AG09309 (cell line): ENCODE measurements around the gene ZDHHC13.

Experiments used
- DNase-seq: peaks from one replicate; pipeline ENCODE4 v3.0.0-alpha.2; 2010; ENCODE audit warnings: low read depth
- H3K4me3 ChIP-seq: 2 replicates; pipeline ENCODE4 v1.5.1; 2011; ENCODE audit warnings: mild to moderate bottlenecking, low read depth, low read length, moderate library complexity; ENCODE audit not compliant: control insufficient read depth
- CTCF ChIP-seq: IDR thresholded peaks from 2 replicates; pipeline ENCODE4 v1.5.1; 2011; ENCODE audit warnings: mild to moderate bottlenecking, low read depth, low read length, inconsistent platforms; ENCODE audit not compliant: insufficient read depth, control insufficient read depth; ENCODE audit errors: missing control alignments

The ZDHHC13 gene

DNA sequence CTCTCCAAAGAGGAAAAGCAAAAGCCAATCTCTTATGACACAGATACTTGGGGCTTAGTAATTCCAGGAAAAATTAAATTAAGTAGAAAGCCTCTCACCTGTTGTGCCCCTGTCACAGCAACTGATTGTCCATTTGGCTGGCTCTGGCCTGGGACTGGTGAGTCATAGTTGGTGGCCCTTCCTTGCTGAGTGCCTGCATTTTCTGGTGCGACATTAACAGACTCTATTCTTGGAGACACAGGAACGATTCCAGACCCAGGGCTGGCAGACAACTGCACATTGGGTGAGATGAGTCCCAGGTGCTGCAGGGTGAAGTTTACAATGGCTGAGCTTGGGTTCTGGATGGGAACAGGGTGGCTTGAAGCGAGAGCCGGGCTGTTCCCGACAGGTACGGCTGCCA is 108.2 kb downstream of the ZDHHC13 start:
- no peak overlapping the region for H3K4me3 ChIP-seq
- no peak for DNase-seq
- TF ChIP-seq CTCF = no peak

- TF ChIP-seq CTCF = no peak
- DNase-seq = no peak
Observed at GRCh38 chr11:19225581-19225980, 108.6 kb downstream of the ZDHHC13 start.

More at GRCh38 chr11:19225581-19225980, 108.6 kb downstream of the ZDHHC13 start:
- H3K4me3 ChIP-seq = no peak overlapping the region
